GM21515 (cell line): Measurements from ENCODE around the gene PAF1.

Experiments
- ATAC-seq: cut with Tn5 transposase; IDR thresholded peaks from one replicate; pipeline ENCODE4 v1.9.1; 2021; ENCODE audit not compliant: unreplicated experiment

Gene PAF1

GRCh38 chr19:39417463-39418181 lies 26.7 kb upstream of the PAF1 start:
- ATAC-seq = no peak

GRCh38 chr19:39416152-39417120 lies 25.5 kb upstream of the PAF1 start:
- no peak for ATAC-seq

- ATAC-seq = no peak
These were observed 24.5 kb upstream of the PAF1 start for GRCh38 chr19:39415111-39416046.

- no peak for ATAC-seq
These were observed 23.2 kb upstream of the PAF1 start for GRCh38 chr19:39413911-39414608.

- ATAC-seq = no peak
These were observed 22.5 kb upstream of the PAF1 start for GRCh38 chr19:39413272-39413910.

- no peak for ATAC-seq
These were observed 22.0 kb upstream of the PAF1 start for GRCh38 chr19:39412867-39413271.

- peak; percentile 41 for ATAC-seq
These were observed 21.4 kb upstream of the PAF1 start, which contains the start of gene PLEKHG2 for GRCh38 chr19:39412100-39412866. TSS of gene PLEKHG2 (plus strand) at chr19:39412669. CDS start at chr19:39414087, 1,418 bp downstream.

GRCh38 chr19:39411832-39412099 lies 20.9 kb upstream of the PAF1 start:
- ATAC-seq = peak; percentile 15

GRCh38 chr19:39411081-39411831 lies 20.4 kb upstream of the PAF1 start:
- ATAC-seq = no peak

- no peak for ATAC-seq
These were observed 19.9 kb upstream of the PAF1 start for GRCh38 chr19:39410831-39411080.

GRCh38 chr19:39410017-39410830 lies 19.3 kb upstream of the PAF1 start:
- ATAC-seq = no peak

- no peak for ATAC-seq
These were observed 18.5 kb upstream of the PAF1 start for GRCh38 chr19:39409208-39410016.

GRCh38 chr19:39408392-39409207 lies 17.7 kb upstream of the PAF1 start:
- ATAC-seq = no peak

- ATAC-seq = no peak
These were observed 16.9 kb upstream of the PAF1 start for GRCh38 chr19:39407660-39408391.

- no peak for ATAC-seq
These were observed 16.4 kb upstream of the PAF1 start for GRCh38 chr19:39407410-39407659.
